Liver (tissue), 9 donors: ENCODE results near the gene C10orf67. TPM values are rescaled to one million over a fixed set of nuclear protein-coding genes. Genes with fewer than 3 reads are reported as not detected.
A peak's percentile ranks its signal among the peaks of the same experiment; 100 is the strongest.
"Not testable (repeated sequence)": the region's sequence is repeated elsewhere in the genome, so short reads cannot be mapped to it uniquely, and the experiment has no call there.

Source experiments
- DNase-seq: peaks from one replicate; pipeline ENCODE4 v3.0.0-alpha.2; 2017; ENCODE audit warnings: low spot score
- H3K27ac ChIP-seq, 2 donors: one replicate each; pipeline ENCODE4 v1.7.0; 2013; ENCODE audit warnings: inconsistent platforms in 2 of 2, low read length in 2 of 2, control low read depth in 1 of 2, low read depth in 1 of 2, mild to moderate bottlenecking in 1 of 2
- H3K27me3 ChIP-seq, 4 donors: one replicate each; pipeline versions ENCODE4 v1.6.1 to v1.7.0; 2013; ENCODE audit warnings: low read length in 3 of 4, inconsistent platforms in 1 of 4, mild to moderate bottlenecking in 1 of 4, moderate library complexity in 1 of 4; ENCODE audit not compliant: control insufficient read depth in 4 of 4, insufficient read depth in 4 of 4
- H3K36me3 ChIP-seq, 4 donors: one replicate each; pipeline versions ENCODE4 v1.6.1 to v1.7.0; 2013; ENCODE audit warnings: low read length in 3 of 4, mild to moderate bottlenecking in 3 of 4, low read depth in 1 of 4, moderate library complexity in 1 of 4; ENCODE audit not compliant: control insufficient read depth in 4 of 4, insufficient read depth in 3 of 4
- H3K4me1 ChIP-seq, 4 donors: one replicate each; pipeline versions ENCODE4 v1.6.1 to v1.7.0; 2013; ENCODE audit warnings: low read length in 3 of 4, mild to moderate bottlenecking in 3 of 4, moderate library complexity in 1 of 4; ENCODE audit not compliant: control insufficient read depth in 4 of 4, insufficient read depth in 4 of 4
- H3K4me3 ChIP-seq, 3 donors: one replicate each; pipeline versions ENCODE4 v1.6.1 to v1.7.0; 2013; ENCODE audit warnings: low read length in 3 of 3, control low read depth in 1 of 3, low read depth in 1 of 3, mild to moderate bottlenecking in 1 of 3
- H3K9ac ChIP-seq, 2 donors: one replicate each; pipeline ENCODE4 v1.7.0; 2013; ENCODE audit warnings: low read length in 2 of 2, mild to moderate bottlenecking in 2 of 2, moderate library complexity in 2 of 2, control low read depth in 1 of 2, low read depth in 1 of 2
- H3K9me3 ChIP-seq, 4 donors: one replicate each; pipeline versions ENCODE4 v1.6.1 to v1.7.0; 2013; ENCODE audit warnings: low read length in 3 of 4; ENCODE audit not compliant: control insufficient read depth in 4 of 4
- ATF3 ChIP-seq: IDR thresholded peaks from 2 replicates; pipeline ENCODE4 v1.6.1; 2016; ENCODE audit warnings: antibody characterized with exemption
- CTCF ChIP-seq: fragments of 150-350 bp; IDR thresholded peaks from 2 replicates; pipeline ENCODE4 v1.5.1; 2017; ENCODE audit warnings: improper control_type of control experiment, low read depth, low read length; ENCODE audit not compliant: missing input control
- EGR1 ChIP-seq, 2 donors: IDR thresholded peaks; 2 replicates each; pipeline ENCODE4 v1.6.1; 2016 to 2018; ENCODE audit warnings: antibody characterized with exemption in 2 of 2, low read depth in 2 of 2
- FOXA1 ChIP-seq: IDR thresholded peaks from 2 replicates; pipeline ENCODE4 v1.6.1; 2016; ENCODE audit warnings: antibody characterized with exemption
- FOXA2 ChIP-seq: IDR thresholded peaks from 2 replicates; pipeline ENCODE4 v1.6.1; 2016; ENCODE audit warnings: antibody characterized with exemption
- GABPA ChIP-seq, 2 donors: IDR thresholded peaks in 1 of 2; conservative IDR thresholded peaks in 1 of 2; 2 replicates each; pipeline ENCODE4 v1.6.1; 2016; ENCODE audit warnings: antibody characterized with exemption in 2 of 2, mild to moderate bottlenecking in 1 of 2, moderate library complexity in 1 of 2
- HNF4A ChIP-seq, 2 donors: conservative IDR thresholded peaks; 2 replicates each; pipeline ENCODE4 v1.6.1; 2016; ENCODE audit warnings: antibody characterized with exemption in 2 of 2, mild to moderate bottlenecking in 2 of 2
- HNF4G ChIP-seq: IDR thresholded peaks from 2 replicates; pipeline ENCODE4 v1.6.1; 2016; ENCODE audit warnings: antibody characterized with exemption
- JUND ChIP-seq, 2 donors: IDR thresholded peaks; 2 replicates each; pipeline ENCODE4 v1.6.1; 2016; ENCODE audit warnings: antibody characterized with exemption in 2 of 2
- NR2F2 ChIP-seq: IDR thresholded peaks from 2 replicates; pipeline ENCODE4 v1.6.1; 2016; ENCODE audit warnings: antibody characterized with exemption
- RAD21 ChIP-seq, 2 donors: IDR thresholded peaks; 2 replicates each; pipeline ENCODE4 v1.6.1; 2016; ENCODE audit warnings: antibody characterized with exemption in 2 of 2, mild to moderate bottlenecking in 2 of 2
- REST ChIP-seq: IDR thresholded peaks from 2 replicates; pipeline ENCODE4 v1.6.1; 2016; ENCODE audit warnings: antibody characterized with exemption, mild to moderate bottlenecking
- RXRA ChIP-seq, 2 donors: IDR thresholded peaks; 2 replicates each; pipeline ENCODE4 v1.6.1; 2017 to 2018; ENCODE audit warnings: antibody characterized with exemption in 2 of 2, mild to moderate bottlenecking in 1 of 2
- SP1 ChIP-seq: IDR thresholded peaks from 2 replicates; pipeline ENCODE4 v1.6.1; 2018; ENCODE audit warnings: antibody characterized with exemption, mild to moderate bottlenecking
- TAF1 ChIP-seq: conservative IDR thresholded peaks from 2 replicates; pipeline ENCODE4 v1.6.1; 2016; ENCODE audit warnings: antibody characterized with exemption, mild to moderate bottlenecking
- YY1 ChIP-seq: IDR thresholded peaks from 2 replicates; pipeline ENCODE4 v1.6.1; 2016; ENCODE audit warnings: antibody characterized with exemption, mild to moderate bottlenecking
- WGBS: extraction: QIAGEN DNeasy Blood & Tissue Kit; methylation state at CpG from one replicate; pipeline ENCODE4 v1.1.7; 2013; 5-methylcytosine and 5-hydroxymethylcytosine counted together
- polyA plus RNA-seq, 2 donors: library from polyadenylated mRNA; stranded (reverse) in 1 of 2; unstranded in 1 of 2; fragments of 200-250 nt in 1 of 2; fragments of >200 nt in 1 of 2; fragmentation: Nextera tagmentation in 1 of 2; extraction: Ambion mirVana in 1 of 2; gene quantifications; one replicate each; pipeline versions ENCODE4 v1.2.1 to v1.2.3, GENCODE V29; 2013 to 2015
- total RNA-seq, 2 donors: library from RNA; depleted of rRNA; stranded (reverse); fragments of >200 nt; gene quantifications; one replicate each; pipeline ENCODE4 v1.2.3, GENCODE V29; 2014
- TF ChIP-seq, protein P1 (sequence below): IDR thresholded peaks from 2 replicates; pipeline ENCODE4 v1.6.1; 2016; ENCODE audit warnings: antibody characterized with exemption
- TF ChIP-seq, protein P2 (sequence below): IDR thresholded peaks from 2 replicates; pipeline ENCODE4 v1.6.1; 2016; ENCODE audit warnings: antibody characterized with exemption
- donor health status: healthy.
- donor health status: healthy.
- donor health status: healthy.
- donor health status: healthy.
- donor health status: healthy.

C10orf67 gene
- total and polyA plus RNA-seq, 4 donors: 0.02 TPM; not detected in 3

GRCh38 chr10:23253780-23254179 is 90.8 kb downstream of the C10orf67 start:
- H3K4me1 ChIP-seq: no peaks in the 10 kb centered on the region
- no peaks in the 10 kb centered on the region for H3K36me3 ChIP-seq
- no peak overlapping the region for H3K9ac ChIP-seq
- no peaks in the 10 kb centered on the region for H3K9me3 ChIP-seq
- DNase-seq: no peak
- no peak overlapping the region for H3K27ac ChIP-seq
- no peak overlapping the region for H3K4me3 ChIP-seq
- WGBS: 18% methylated on average over 2 of the region's 2 CpGs
- TF ChIP-seq CTCF (no peak), REST (peak; percentile 18), HNF4G (no peak), JUND (IDR thresholded peaks at IDR 0.05) (no peak), NR2F2 (no peak), FOXA2 (peak; percentile 29), SP1 (peak; percentile 35), TAF1 (no peak), RXRA (IDR thresholded peaks at IDR 0.05) (peak; percentile 23 to 50), RAD21 (IDR thresholded peaks at IDR 0.05) (no peak), HNF4A (conservative IDR thresholded peaks at IDR 0.05) (peak; percentile 43 to 72), FOXA1 (no peak), ATF3 (no peak), GABPA (IDR thresholded peaks at IDR 0.05 in 1 of 2, conservative IDR thresholded peaks at IDR 0.05 in 1 of 2) (no peak), EGR1 (IDR thresholded peaks at IDR 0.05; ENCODE audit: low read depth in 2 of 2) (no peak), YY1 (peak; percentile 88)
- TF ChIP-seq, protein P1, sequence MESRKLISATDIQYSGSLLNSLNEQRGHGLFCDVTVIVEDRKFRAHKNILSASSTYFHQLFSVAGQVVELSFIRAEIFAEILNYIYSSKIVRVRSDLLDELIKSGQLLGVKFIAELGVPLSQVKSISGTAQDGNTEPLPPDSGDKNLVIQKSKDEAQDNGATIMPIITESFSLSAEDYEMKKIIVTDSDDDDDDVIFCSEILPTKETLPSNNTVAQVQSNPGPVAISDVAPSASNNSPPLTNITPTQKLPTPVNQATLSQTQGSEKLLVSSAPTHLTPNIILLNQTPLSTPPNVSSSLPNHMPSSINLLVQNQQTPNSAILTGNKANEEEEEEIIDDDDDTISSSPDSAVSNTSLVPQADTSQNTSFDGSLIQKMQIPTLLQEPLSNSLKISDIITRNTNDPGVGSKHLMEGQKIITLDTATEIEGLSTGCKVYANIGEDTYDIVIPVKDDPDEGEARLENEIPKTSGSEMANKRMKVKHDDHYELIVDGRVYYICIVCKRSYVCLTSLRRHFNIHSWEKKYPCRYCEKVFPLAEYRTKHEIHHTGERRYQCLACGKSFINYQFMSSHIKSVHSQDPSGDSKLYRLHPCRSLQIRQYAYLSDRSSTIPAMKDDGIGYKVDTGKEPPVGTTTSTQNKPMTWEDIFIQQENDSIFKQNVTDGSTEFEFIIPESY: no peak
- TF ChIP-seq, protein P2, sequence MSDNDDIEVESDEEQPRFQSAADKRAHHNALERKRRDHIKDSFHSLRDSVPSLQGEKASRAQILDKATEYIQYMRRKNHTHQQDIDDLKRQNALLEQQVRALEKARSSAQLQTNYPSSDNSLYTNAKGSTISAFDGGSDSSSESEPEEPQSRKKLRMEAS: no peak
- H3K27me3 ChIP-seq: no peaks in the 10 kb centered on the region

- H3K9ac ChIP-seq, H3K27ac ChIP-seq, H3K36me3 ChIP-seq, H3K4me1 ChIP-seq, H3K27me3 ChIP-seq, H3K9me3 ChIP-seq, H3K4me3 ChIP-seq, DNase-seq: not testable (repeated sequence)
- WGBS: 94% methylated on average over 4 of the region's 4 CpGs
Observed at GRCh38 chr10:23252859-23253258, 91.7 kb downstream of the C10orf67 start.

- 84% methylated on average over 1 of the region's 1 CpG for WGBS
- not testable (repeated sequence) for H3K4me1 ChIP-seq, DNase-seq, H3K27ac ChIP-seq, H3K27me3 ChIP-seq, H3K9me3 ChIP-seq, H3K9ac ChIP-seq, H3K36me3 ChIP-seq, H3K4me3 ChIP-seq
Observed at GRCh38 chr10:23241779-23242178, 102.8 kb downstream of the C10orf67 start.
